ENCODE data around the gene CRYBB1.

CRYBB1 gene

DNA sequence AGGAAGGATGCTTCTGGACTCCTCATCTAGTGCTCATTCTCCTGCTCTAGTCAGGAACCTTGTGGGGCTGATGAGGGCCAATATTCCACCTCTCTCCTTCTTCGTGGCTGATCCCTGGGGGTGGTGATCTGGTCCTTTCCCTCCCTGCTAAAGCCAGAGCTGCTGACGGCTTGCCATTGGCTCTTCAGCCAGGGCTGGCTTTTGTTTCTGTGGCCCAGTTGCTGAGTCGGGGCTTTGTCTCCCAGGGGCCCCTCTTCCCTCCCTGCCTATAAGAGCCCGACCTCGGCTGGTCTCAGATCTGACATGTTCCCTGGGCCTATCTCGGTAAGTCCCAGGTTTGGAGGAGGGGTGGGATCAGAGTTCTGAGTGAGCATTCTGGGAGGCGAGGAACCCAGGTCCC lies 3.8 kb upstream of the CRYBB1 start, which contains the start of gene CRYBA4:
Gene CRYBA4 (plus strand): TSS at position 301 of the 400 bp plus-strand sequence. CDS start 634 bp downstream, outside the sequence.
- no peak for DNase-seq
- no peak within 1 kb of the TSS for H3K4me3 ChIP-seq (ENCODE audit: low read depth, low read length)
- no peaks in the 10 kb centered on the region for H3K9me3 ChIP-seq
- H3K4me1 ChIP-seq, result peaks cover 13% of the 10 kb centered on the region
- H3K36me3 ChIP-seq, result no peaks in the 10 kb centered on the region
- H3K27me3 ChIP-seq, result no peaks in the 10 kb centered on the region
- TF ChIP-seq, protein P1, sequence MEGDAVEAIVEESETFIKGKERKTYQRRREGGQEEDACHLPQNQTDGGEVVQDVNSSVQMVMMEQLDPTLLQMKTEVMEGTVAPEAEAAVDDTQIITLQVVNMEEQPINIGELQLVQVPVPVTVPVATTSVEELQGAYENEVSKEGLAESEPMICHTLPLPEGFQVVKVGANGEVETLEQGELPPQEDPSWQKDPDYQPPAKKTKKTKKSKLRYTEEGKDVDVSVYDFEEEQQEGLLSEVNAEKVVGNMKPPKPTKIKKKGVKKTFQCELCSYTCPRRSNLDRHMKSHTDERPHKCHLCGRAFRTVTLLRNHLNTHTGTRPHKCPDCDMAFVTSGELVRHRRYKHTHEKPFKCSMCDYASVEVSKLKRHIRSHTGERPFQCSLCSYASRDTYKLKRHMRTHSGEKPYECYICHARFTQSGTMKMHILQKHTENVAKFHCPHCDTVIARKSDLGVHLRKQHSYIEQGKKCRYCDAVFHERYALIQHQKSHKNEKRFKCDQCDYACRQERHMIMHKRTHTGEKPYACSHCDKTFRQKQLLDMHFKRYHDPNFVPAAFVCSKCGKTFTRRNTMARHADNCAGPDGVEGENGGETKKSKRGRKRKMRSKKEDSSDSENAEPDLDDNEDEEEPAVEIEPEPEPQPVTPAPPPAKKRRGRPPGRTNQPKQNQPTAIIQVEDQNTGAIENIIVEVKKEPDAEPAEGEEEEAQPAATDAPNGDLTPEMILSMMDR (IDR thresholded peaks at IDR 0.05; ENCODE audit: low read depth, low read length), result no peak

DNA sequence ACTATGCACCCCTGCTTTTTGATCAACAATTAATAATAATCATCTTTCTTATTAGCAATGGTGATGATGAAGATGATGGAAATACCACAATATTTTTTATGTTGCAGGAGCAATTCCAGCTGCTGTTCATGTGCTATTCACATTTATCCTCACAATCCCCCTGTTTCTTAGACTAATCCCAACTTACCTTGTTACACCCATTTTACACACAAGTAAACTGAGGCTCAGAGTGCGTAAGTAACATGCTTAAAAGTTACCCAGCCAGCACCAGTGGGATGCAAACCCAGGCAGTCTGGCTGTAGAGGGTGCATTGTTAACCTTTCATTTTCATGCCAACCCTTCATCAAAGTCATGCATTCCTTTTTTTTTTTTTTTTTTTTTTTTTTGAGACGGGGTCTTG lies 2.4 kb upstream of the CRYBB1 start:
- no peak for DNase-seq
- peaks cover 15% of the 10 kb centered on the region for H3K4me1 ChIP-seq
- TF ChIP-seq, protein P1 (IDR thresholded peaks at IDR 0.05; ENCODE audit: low read depth, low read length), result no peak
- no peak overlapping the region for H3K4me3 ChIP-seq (ENCODE audit: low read depth, low read length)
- no peaks in the 10 kb centered on the region for H3K9me3 ChIP-seq
- H3K27me3 ChIP-seq, result no peaks in the 10 kb centered on the region
- H3K36me3 ChIP-seq, result no peaks in the 10 kb centered on the region

DNA sequence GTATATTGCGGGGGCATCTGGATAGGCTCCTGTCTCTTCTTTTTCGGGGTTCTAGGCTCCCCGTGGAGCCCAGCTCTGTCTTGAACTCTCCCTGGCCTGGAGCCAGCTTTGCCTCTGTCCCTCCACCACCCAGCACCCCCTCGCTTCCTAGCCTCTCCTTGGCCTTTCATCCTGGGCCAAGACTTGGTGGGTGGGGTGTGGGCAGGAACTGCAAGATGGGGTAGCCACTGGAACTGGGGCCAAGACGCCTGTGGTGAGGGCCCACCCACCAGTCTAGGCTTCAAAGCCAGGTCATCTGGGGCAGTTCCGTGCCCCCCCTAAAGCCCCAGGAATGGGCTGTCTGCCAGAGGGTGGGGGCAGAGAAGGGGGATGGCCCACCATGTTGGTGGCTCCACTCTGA lies 1.7 kb upstream of the CRYBB1 start:
- TF ChIP-seq, protein P1 (IDR thresholded peaks at IDR 0.05; ENCODE audit: low read depth, low read length), result no peak
- no peaks in the 10 kb centered on the region for H3K36me3 ChIP-seq
- H3K4me1 ChIP-seq, result peaks cover 15% of the 10 kb centered on the region
- no peaks in the 10 kb centered on the region for H3K27me3 ChIP-seq
- no peaks in the 10 kb centered on the region for H3K9me3 ChIP-seq
- no peak overlapping the region for H3K4me3 ChIP-seq (ENCODE audit: low read depth, low read length)
- no peak for DNase-seq

DNA sequence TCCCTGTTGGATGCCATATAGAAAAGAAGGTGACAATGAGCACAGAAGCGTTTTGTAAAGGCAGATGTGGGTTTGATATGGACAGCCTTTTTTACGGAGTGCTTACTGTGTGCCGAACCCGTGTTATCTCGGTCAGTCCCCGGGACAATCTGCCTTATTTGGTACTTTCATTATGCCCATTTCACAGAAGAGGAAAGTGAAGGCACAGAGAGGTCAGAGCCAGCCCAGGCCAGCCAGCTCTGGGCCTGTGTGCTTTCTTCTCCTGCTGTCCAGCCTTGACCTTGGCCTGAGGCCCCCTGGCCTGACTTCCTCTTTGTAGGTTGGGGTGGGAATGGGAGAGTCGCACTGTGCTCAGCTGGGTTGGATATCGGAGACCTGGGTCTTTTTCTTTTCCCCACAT lies 628 bp upstream of the CRYBB1 start:
- no peak for DNase-seq
- Histone ChIP-seq H3K4me3 (ENCODE audit: low read depth, low read length) (no peak overlapping the region), H3K9me3 (no peaks in the 10 kb centered on the region), H3K4me1 (peaks cover 19% of the 10 kb centered on the region), H3K36me3 (no peaks in the 10 kb centered on the region), H3K27me3 (no peaks in the 10 kb centered on the region)
- TF ChIP-seq, protein P1 (IDR thresholded peaks at IDR 0.05; ENCODE audit: low read depth, low read length), result no peak

DNA sequence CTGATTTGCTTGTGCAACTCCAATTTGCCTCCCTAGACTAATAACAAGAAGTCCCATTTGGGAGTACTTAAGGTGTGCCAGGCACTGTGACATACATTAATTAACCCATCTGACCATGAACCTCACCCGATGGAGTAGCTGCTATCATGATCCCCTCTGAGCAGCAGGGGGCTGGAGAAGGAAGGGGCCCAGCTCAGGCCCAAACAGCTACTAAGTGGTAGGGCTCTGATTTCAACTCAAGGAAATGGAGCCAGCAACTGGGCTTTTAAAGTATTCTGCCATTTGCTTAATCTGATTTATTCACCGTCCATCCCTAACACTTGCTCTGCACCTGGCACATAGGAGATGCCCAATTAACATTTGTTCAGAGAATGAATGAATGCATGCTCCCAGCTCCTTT lies 1.2 kb downstream of the CRYBB1 start:
- H3K36me3 ChIP-seq, result no peaks in the 10 kb centered on the region
- H3K4me3 ChIP-seq (ENCODE audit: low read depth, low read length), result no peak overlapping the region
- TF ChIP-seq, protein P1 (IDR thresholded peaks at IDR 0.05; ENCODE audit: low read depth, low read length), result no peak
- H3K9me3 ChIP-seq, result no peaks in the 10 kb centered on the region
- DNase-seq, result no peak
- H3K27me3 ChIP-seq, result no peaks in the 10 kb centered on the region
- H3K4me1 ChIP-seq, result peaks cover 19% of the 10 kb centered on the region

DNA sequence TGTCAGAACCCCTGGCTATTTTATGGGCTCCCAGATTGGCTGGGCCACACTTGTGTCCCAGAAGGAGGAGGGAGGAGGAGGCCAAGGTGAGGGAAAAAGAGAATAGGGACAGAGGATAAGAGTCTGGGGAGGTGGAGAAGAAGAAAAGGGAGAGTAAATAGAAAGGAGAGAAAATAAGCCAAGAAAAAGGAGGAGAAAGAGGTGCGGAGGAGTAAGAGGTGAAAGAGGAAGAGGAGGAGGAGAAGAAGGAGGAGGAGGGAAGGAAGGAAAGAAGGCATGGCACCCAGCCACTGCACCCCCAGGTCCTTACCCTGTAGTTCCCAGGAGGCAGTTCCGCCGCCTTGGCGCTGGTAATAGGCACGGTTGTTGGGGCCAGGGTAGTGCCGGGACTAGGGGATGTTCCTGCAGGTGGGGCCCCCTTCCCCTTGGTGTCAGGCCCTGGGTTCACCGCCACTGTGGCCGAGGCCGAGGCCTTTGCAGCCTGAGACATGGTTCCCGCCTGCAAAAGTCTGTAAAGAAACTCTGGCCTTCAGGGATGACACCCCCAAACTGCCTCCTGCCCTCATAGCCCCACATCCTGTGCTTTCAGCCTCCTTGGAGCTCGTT lies 1.9 kb downstream of the CRYBB1 start:
- Histone ChIP-seq H3K4me3 (ENCODE audit: low read depth, low read length) (no peak overlapping the region), H3K36me3 (no peaks in the 10 kb centered on the region), H3K4me1 (peaks cover 19% of the 10 kb centered on the region), H3K27me3 (no peaks in the 10 kb centered on the region), H3K9me3 (no peaks in the 10 kb centered on the region)
- TF ChIP-seq, protein P1 (IDR thresholded peaks at IDR 0.05; ENCODE audit: low read depth, low read length), result no peak
- no peak for DNase-seq

All from BE2C (cell line).